Endothelial cell of umbilical vein (primary cell): ENCODE results near the gene KDM3B. TPM values are rescaled to one million over a fixed set of nuclear protein-coding genes. Genes with fewer than 3 reads are reported as not detected.

Source experiments
- BruUV-seq: library from RNA; stranded (reverse); fragments of 400-500 nt; replicated peaks from 2 replicates; lab custom pipeline; 2021; lab: Mats Ljungman, UMichigan
- CTCF ChIA-PET: fragments of 300-600, 350-600 bp; sonication (Branson Sonifier 250); formaldehyde crosslinking; loops from one replicate; lab custom pipeline; 2021; ENCODE audit warnings: antibody characterized with exemption, inconsistent platforms; lab: Charles Lee
- POLR2A ChIA-PET: fragments of 300-600, 350-600 bp; sonication (Branson Sonifier 250); formaldehyde crosslinking; loops from one replicate; lab custom pipeline; 2021; ENCODE audit warnings: antibody characterized with exemption, inconsistent platforms; lab: Charles Lee
- DNase-seq: peaks from one replicate; pipeline ENCODE4 v3.0.0-alpha.2; 2011; ENCODE audit warnings: low read depth, low spot score
- FAIRE-seq: peaks from 2 replicates; lab custom pipeline; 2011; peaks lifted over from hg19 to GRCh38; lab: Jason Lieb, UNC
- H2AFZ ChIP-seq: 2 replicates; pipeline ENCODE4 v1.6.0; 2012; ENCODE audit warnings: low read depth, low read length, control low read depth, inconsistent platforms
- H3K27ac ChIP-seq: 2 replicates; pipeline ENCODE4 v1.5.1; 2011; ENCODE audit warnings: low read depth, mild to moderate bottlenecking, control low read depth, low read length, moderate library complexity; ENCODE audit not compliant: insufficient read depth
- H3K27me3 ChIP-seq, 2 experiments: 2 replicates each; pipeline versions ENCODE4 v1.6.0 to v1.6.1; 2011; ENCODE audit warnings: low read length in 2 of 2, mixed read lengths in 1 of 2; ENCODE audit not compliant: control insufficient read depth in 2 of 2, insufficient read depth in 2 of 2
- H3K36me3 ChIP-seq, 2 experiments: 2 replicates in 1 of 2; 3 replicates in 1 of 2; pipeline ENCODE4 v1.5.1; 2011; ENCODE audit warnings: low read length in 2 of 2, mild to moderate bottlenecking in 1 of 2, moderate library complexity in 1 of 2; ENCODE audit not compliant: control insufficient read depth in 2 of 2, insufficient read depth in 2 of 2; ENCODE audit errors: extremely low read depth in 1 of 2
- H3K4me1 ChIP-seq: 3 replicates; pipeline ENCODE4 v1.5.1; 2011; ENCODE audit warnings: mild to moderate bottlenecking, low read length; ENCODE audit not compliant: control insufficient read depth, insufficient read depth; ENCODE audit errors: extremely low read depth
- H3K4me2 ChIP-seq: 2 replicates; pipeline ENCODE4 v1.6.1; 2011; ENCODE audit warnings: low read length, control low read depth, mixed read lengths; ENCODE audit not compliant: insufficient read depth
- H3K4me3 ChIP-seq, 3 experiments: fragments of 200-600 bp in 1 of 3; sonication (generic), shearing (Covaris generic) in 1 of 3; replicated peaks in 1 of 3; 2 replicates each; pipeline ENCODE4 v1.5.1; 2011 to 2016; ENCODE audit warnings: control low read depth in 3 of 3, low read length in 3 of 3, mild to moderate bottlenecking in 2 of 3, inconsistent platforms in 1 of 3, low read depth in 1 of 3, moderate library complexity in 1 of 3; ENCODE audit not compliant: insufficient read depth in 1 of 3
- H3K79me2 ChIP-seq: 2 replicates; pipeline ENCODE4 v1.6.0; 2012; ENCODE audit warnings: low read length, inconsistent platforms; ENCODE audit not compliant: control insufficient read depth, insufficient read depth
- H3K9ac ChIP-seq: replicated peaks from 2 replicates; pipeline ENCODE3; 2011; ENCODE audit warnings: low read length, control low read depth; ENCODE audit not compliant: insufficient read depth; ENCODE audit errors: extremely low read depth
- H3K9me1 ChIP-seq: replicated peaks from 3 replicates; pipeline ENCODE4 v1.6.0; 2011; ENCODE audit warnings: mild to moderate bottlenecking, low read length; ENCODE audit not compliant: control insufficient read depth, insufficient read depth; ENCODE audit errors: extremely low read depth
- H3K9me3 ChIP-seq: replicated peaks from 2 replicates; pipeline ENCODE4 v1.5.1; 2012; ENCODE audit warnings: low read length, inconsistent platforms; ENCODE audit not compliant: control insufficient read depth, insufficient read depth
- H4K20me1 ChIP-seq: replicated peaks from 2 replicates; pipeline ENCODE3; 2011; ENCODE audit warnings: mild to moderate bottlenecking, low read length; ENCODE audit not compliant: control insufficient read depth, insufficient read depth; ENCODE audit errors: extremely low read depth
- EZH2 ChIP-seq: IDR thresholded peaks from 2 replicates; pipeline ENCODE4 v1.6.1; 2012; ENCODE audit warnings: borderline replicate concordance, low read depth, mild to moderate bottlenecking, moderate library complexity, low read length, inconsistent platforms; ENCODE audit not compliant: severe bottlenecking
- FOS ChIP-seq: IDR thresholded peaks from 2 replicates; pipeline ENCODE4 v1.6.1; 2011; ENCODE audit warnings: mild to moderate bottlenecking, low read length, moderate library complexity, borderline replicate concordance; ENCODE audit not compliant: insufficient read depth
- GATA2 ChIP-seq: IDR thresholded peaks from 2 replicates; pipeline ENCODE4 v1.7.0; 2011; ENCODE audit warnings: low read depth, mild to moderate bottlenecking, moderate library complexity, mixed read lengths, low read length; ENCODE audit not compliant: insufficient read length, insufficient read depth
- JUN ChIP-seq: IDR thresholded peaks from 2 replicates; pipeline ENCODE4 v1.6.1; 2011; ENCODE audit warnings: borderline replicate concordance, low read depth; ENCODE audit not compliant: insufficient read length, insufficient read depth
- MYC ChIP-seq: IDR thresholded peaks from one replicate; pipeline ENCODE4 v1.6.1; 2011; ENCODE audit warnings: mild to moderate bottlenecking, low read depth, low read length
- POLR2A ChIP-seq: IDR thresholded peaks from 2 replicates; pipeline ENCODE4 v1.6.1; 2012; ENCODE audit warnings: low read depth, mild to moderate bottlenecking, control low read depth, low read length
- POLR2AphosphoS5 ChIP-seq: IDR thresholded peaks from 2 replicates; pipeline ENCODE4 v1.6.1; 2012; ENCODE audit warnings: low read depth, mild to moderate bottlenecking, control low read depth, low read length, moderate library complexity; ENCODE audit not compliant: insufficient read depth
- dilution Hi-C: fragments of 300-500 bp; cut with MboI; formaldehyde crosslinking; loops from one replicate; pipeline ENCODE4 v1.15.0; 2019; ENCODE audit warnings: low sequenced_read_pairs; ENCODE audit not compliant: extremely low pct_ligation_motif_present
- intact Hi-C: fragments of 100-400 bp; cut with micrococcal nuclease; formaldehyde crosslinking; loops from one replicate; pipeline ENCODE4 v1.10.0; 2022
- polyA plus RNA-seq, 4 experiments: library from polyadenylated mRNA; depleted of rRNA in 3 of 4; stranded (reverse) in 3 of 4; unstranded in 1 of 4; fragments of >200 nt; gene quantifications; 2 replicates each; pipeline versions ENCODE4 v1.2.1 to v1.2.3, GENCODE V29; 2011 to 2012; ENCODE audit warnings: missing spikeins in 1 of 4
- total RNA-seq: library from RNA; stranded (reverse); gene quantifications from 2 replicates; pipeline ENCODE4 v1.2.3, GENCODE V29; 2021
- TF ChIP-seq, protein P1 (sequence below), 2 donors: IDR thresholded peaks; 1 replicate in 1 of 2; 2 replicates in 1 of 2; pipeline ENCODE4 v1.5.1; 2011; ENCODE audit warnings: low read length in 2 of 2, mild to moderate bottlenecking in 2 of 2, moderate library complexity in 2 of 2, control low read depth in 1 of 2, inconsistent platforms in 1 of 2, low read depth in 1 of 2; ENCODE audit not compliant: insufficient read depth in 1 of 2; ENCODE audit errors: extremely low read depth in 1 of 2
- TF ChIP-seq, protein P2 (sequence below): IDR thresholded peaks from 2 replicates; pipeline ENCODE4 v1.6.1; 2011; ENCODE audit not compliant: insufficient read depth, insufficient read length

The KDM3B gene
- total and polyA plus RNA-seq, 2 donors (not counting 3 experiments of a cell fraction or from before 2014, with no cell fraction given) = 19.0 to 55.7 TPM

DNA sequence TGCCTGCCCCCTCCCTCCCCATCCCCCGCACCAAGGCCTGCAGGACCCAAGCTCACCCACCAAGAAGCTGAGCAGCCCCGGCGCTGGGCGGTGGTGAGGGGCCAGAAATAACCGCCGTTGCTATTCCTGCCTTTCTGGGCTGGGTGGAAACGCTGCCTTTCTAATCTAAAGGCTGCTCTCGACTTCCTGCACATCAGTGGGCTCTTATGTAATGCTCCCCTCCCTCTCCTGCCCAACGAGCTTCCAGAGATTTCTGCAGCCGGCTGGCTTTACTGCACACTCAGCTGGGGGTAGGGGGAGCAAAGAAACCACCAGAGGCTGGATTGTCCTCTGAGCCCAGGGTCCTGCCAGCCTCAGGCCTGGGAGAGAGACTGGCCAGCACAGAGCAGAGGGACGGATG, 105.9 kb downstream of the KDM3B start:
- H3K27me3 ChIP-seq = no peaks in the 10 kb centered on the region
- POLR2A ChIA-PET = interaction anchor here (0.7 kb wide), 1 partner anchor 532 kb away, joined by 4 read pairs; no protein-coding TSS in a partner anchor
- H3K4me1 ChIP-seq = peaks cover 8% of the 10 kb centered on the region
- dilution Hi-C loops = no loop called here
- no peaks in the 10 kb centered on the region for H3K79me2 ChIP-seq
- H3K9me1 ChIP-seq = no peaks in the 10 kb centered on the region
- intact Hi-C loops = no loop called here
- no peaks in the 10 kb centered on the region for H3K9me3 ChIP-seq
- peak; percentile 0 for DNase-seq
- no TSS peak for BruUV-seq
- H3K27ac ChIP-seq = no peak overlapping the region
- no peak for FAIRE-seq
- H3K36me3 ChIP-seq = no peaks in the 10 kb centered on the region
- no peak overlapping the region for H2AFZ ChIP-seq
- CTCF ChIA-PET = interaction anchor here (1.0 to 6.1 kb wide), 3 partner anchors 8 to 45 kb away, joined by 3 to 59 read pairs (median 4); no protein-coding TSS in a partner anchor
- no peak overlapping the region for H3K9ac ChIP-seq
- TF ChIP-seq, protein P1, sequence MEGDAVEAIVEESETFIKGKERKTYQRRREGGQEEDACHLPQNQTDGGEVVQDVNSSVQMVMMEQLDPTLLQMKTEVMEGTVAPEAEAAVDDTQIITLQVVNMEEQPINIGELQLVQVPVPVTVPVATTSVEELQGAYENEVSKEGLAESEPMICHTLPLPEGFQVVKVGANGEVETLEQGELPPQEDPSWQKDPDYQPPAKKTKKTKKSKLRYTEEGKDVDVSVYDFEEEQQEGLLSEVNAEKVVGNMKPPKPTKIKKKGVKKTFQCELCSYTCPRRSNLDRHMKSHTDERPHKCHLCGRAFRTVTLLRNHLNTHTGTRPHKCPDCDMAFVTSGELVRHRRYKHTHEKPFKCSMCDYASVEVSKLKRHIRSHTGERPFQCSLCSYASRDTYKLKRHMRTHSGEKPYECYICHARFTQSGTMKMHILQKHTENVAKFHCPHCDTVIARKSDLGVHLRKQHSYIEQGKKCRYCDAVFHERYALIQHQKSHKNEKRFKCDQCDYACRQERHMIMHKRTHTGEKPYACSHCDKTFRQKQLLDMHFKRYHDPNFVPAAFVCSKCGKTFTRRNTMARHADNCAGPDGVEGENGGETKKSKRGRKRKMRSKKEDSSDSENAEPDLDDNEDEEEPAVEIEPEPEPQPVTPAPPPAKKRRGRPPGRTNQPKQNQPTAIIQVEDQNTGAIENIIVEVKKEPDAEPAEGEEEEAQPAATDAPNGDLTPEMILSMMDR (IDR thresholded peaks at IDR 0.05; ENCODE audit: extremely low read depth in 1 of 2, insufficient read depth in 1 of 2, low read depth in 1 of 2, low read length in 2 of 2) = no peak
- no peaks in the 10 kb centered on the region for H4K20me1 ChIP-seq
- H3K4me2 ChIP-seq = no peak overlapping the region
- no peak overlapping the region for H3K4me3 ChIP-seq

DNA sequence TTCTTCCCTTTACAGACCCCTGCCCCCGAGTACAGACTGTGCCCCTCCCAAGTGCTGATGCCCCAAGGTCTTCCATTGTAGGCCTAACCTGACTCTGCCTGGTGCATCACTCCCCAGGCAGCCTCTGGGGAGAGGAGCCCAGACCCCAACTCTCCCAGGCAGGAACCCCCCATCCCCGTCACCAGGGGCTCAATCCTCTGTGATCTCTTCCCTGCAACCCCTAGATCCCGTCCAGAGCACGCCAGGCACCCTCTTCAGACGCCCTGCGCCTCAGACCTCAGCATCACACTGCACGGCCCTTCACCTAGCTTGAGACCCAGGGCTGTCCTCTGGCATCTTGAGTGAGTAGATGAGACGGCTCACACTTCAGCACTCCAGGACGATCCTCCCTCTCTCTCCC, 106.4 kb downstream of the KDM3B start:
- H3K27me3 ChIP-seq = no peaks in the 10 kb centered on the region
- DNase-seq = no peak
- no peak overlapping the region for H3K27ac ChIP-seq
- no peak overlapping the region for H3K4me3 ChIP-seq
- no peak overlapping the region for H3K9ac ChIP-seq
- H3K9me3 ChIP-seq = no peaks in the 10 kb centered on the region
- H3K36me3 ChIP-seq = no peaks in the 10 kb centered on the region
- intact Hi-C loops = no loop called here
- dilution Hi-C loops = no loop called here
- peaks cover 12% of the 10 kb centered on the region for H3K4me1 ChIP-seq
- H4K20me1 ChIP-seq = no peaks in the 10 kb centered on the region
- H3K4me2 ChIP-seq = no peak overlapping the region
- ChIA-PET POLR2A (interaction anchor here (0.7 kb wide), 1 partner anchor 532 kb away, joined by 4 read pairs; no protein-coding TSS in a partner anchor), CTCF (interaction anchor here (1.0 to 6.1 kb wide), 3 partner anchors 9 to 44 kb away, joined by 3 to 59 read pairs (median 4); no protein-coding TSS in a partner anchor)
- no peaks in the 10 kb centered on the region for H3K9me1 ChIP-seq
- TF ChIP-seq, protein P1 (IDR thresholded peaks at IDR 0.05; ENCODE audit: extremely low read depth in 1 of 2, insufficient read depth in 1 of 2, low read depth in 1 of 2, low read length in 2 of 2) = no peak
- TF ChIP-seq EZH2 = no peak
- TF ChIP-seq POLR2A = no peak
- TF ChIP-seq POLR2AphosphoS5 = no peak
- no peak for TF ChIP-seq MYC
- no peak for TF ChIP-seq JUN
- TF ChIP-seq, protein P2, sequence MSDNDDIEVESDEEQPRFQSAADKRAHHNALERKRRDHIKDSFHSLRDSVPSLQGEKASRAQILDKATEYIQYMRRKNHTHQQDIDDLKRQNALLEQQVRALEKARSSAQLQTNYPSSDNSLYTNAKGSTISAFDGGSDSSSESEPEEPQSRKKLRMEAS = no peak
- TF ChIP-seq FOS = no peak
- TF ChIP-seq GATA2 = no peak
- no peak overlapping the region for H2AFZ ChIP-seq
- BruUV-seq = no TSS peak
- FAIRE-seq = no peak
- H3K79me2 ChIP-seq = no peaks in the 10 kb centered on the region
